GM18511 (cell line): ENCODE measurements around the gene TMEM54.

Experiments
- ATAC-seq: cut with Tn5 transposase; IDR thresholded peaks from one replicate; pipeline ENCODE4 v1.9.1; 2021; ENCODE audit warnings: mild to moderate bottlenecking, moderate library complexity; ENCODE audit not compliant: unreplicated experiment

TMEM54 gene

GRCh38 chr1:32883338-32884031 lies 17.7 kb downstream of the TMEM54 start:
- ATAC-seq = no peak

GRCh38 chr1:32881871-32882850 lies 19.0 kb downstream of the TMEM54 start:
- ATAC-seq = no peak

- no peak for ATAC-seq
These were observed 19.9 kb downstream of the TMEM54 start for GRCh38 chr1:32881291-32881690.

GRCh38 chr1:32878637-32879041 lies 22.6 kb downstream of the TMEM54 start:
- no peak for ATAC-seq

- ATAC-seq = no peak
These were observed 23.0 kb downstream of the TMEM54 start for GRCh38 chr1:32878183-32878582.

- no peak for ATAC-seq
These were observed 23.7 kb downstream of the TMEM54 start for GRCh38 chr1:32877211-32878110.

GRCh38 chr1:32876341-32877210 lies 24.6 kb downstream of the TMEM54 start:
- ATAC-seq = no peak

GRCh38 chr1:32874860-32875752 lies 26.1 kb downstream of the TMEM54 start:
- ATAC-seq = no peak

GRCh38 chr1:32873484-32873883 lies 27.7 kb downstream of the TMEM54 start:
- no peak for ATAC-seq

GRCh38 chr1:32872192-32872460 lies 29.1 kb downstream of the TMEM54 start:
- no peak for ATAC-seq

GRCh38 chr1:32871364-32872191 lies 29.6 kb downstream of the TMEM54 start:
- ATAC-seq = no peak

GRCh38 chr1:32870615-32871363 lies 30.4 kb downstream of the TMEM54 start, which contains the start of gene FNDC5:
Gene FNDC5 (minus strand): TSS chr1:32870912.
- ATAC-seq = no peak

GRCh38 chr1:32869923-32870614 lies 31.1 kb downstream of the TMEM54 start:
- ATAC-seq = no peak

GRCh38 chr1:32868806-32869455 lies 32.3 kb downstream of the TMEM54 start:
- no peak for ATAC-seq

GRCh38 chr1:32868085-32868484 lies 33.1 kb downstream of the TMEM54 start:
- no peak for ATAC-seq

- no peak for ATAC-seq
These were observed 33.5 kb downstream of the TMEM54 start for GRCh38 chr1:32867671-32868070.
